HG03025 (cell line): ENCODE data around the gene FAM81A.
"Not testable (repeated sequence)": the region's sequence is repeated elsewhere in the genome, so short reads cannot be mapped to it uniquely, and the experiment has no call there.

ENCODE experiments used
- ATAC-seq: cut with Tn5 transposase; IDR thresholded peaks from one replicate; pipeline ENCODE4 v1.9.1; 2021; ENCODE audit warnings: mild to moderate bottlenecking, moderate library complexity; ENCODE audit not compliant: unreplicated experiment, low FRiP score

Gene FAM81A

DNA sequence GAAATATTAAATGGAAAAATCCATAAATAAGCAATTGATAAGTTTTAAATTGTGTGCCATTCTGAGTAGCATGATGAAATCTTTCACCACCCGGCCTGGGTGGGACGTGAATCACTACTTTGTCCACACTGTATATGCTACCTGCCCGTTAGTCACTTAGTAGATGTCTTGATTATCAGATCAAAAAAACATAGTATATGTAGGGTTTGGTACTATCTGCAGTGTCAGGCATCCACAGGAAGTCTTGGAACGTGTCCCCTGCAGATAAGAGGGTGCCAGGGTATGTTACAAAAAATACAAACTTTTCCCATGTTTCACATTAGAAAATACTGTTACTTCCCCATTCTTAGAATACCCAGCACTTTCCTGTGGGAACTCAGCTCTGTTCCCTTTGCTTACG, 35.2 kb downstream of the FAM81A start:
- no peak for ATAC-seq

DNA sequence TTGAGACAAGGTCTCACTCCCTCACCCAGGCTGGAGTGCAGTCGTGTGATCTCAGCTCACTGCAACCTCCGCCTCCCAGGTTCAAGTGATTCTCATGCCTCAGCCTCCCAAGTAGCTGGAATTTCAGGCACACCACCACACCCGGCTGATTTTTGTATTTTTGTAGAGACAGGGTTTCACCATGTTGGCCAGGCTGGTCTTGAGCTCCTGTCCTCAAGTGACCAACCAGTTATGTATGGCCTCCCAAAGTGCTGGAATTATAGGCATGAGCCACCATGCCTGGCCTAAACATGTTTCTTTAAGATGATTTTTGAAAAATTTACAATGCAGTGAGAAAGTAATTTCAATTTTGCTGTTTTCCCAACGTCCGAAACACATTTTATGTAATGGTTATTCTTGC, 37.2 kb downstream of the FAM81A start:
- not testable (repeated sequence) for ATAC-seq

- ATAC-seq, result no peak
Observed at GRCh38 chr15:59484399-59484798, 46.4 kb downstream of the FAM81A start.

- no peak for ATAC-seq
Observed at GRCh38 chr15:59485036-59485435, 47.0 kb downstream of the FAM81A start.

DNA sequence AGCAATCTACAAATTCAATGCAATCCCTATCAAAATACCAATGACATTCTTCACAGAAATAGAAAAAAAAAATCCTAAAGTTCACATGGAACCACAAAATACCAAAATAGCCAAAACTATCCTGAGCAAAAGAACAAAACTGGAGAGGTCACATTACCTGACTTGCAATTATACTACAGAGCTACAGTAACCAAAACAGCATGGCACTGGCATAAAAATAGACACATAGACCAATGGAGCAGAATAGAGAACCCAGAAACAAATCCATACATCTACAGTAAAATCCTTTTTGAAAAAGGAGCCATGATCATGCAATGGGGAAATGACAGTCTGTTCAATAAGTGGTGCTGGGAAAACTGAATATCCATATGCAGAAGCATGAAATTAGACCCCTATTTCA, 51.5 kb downstream of the FAM81A start:
- not testable (repeated sequence) for ATAC-seq

- no peak for ATAC-seq
Observed at GRCh38 chr15:59491062-59491461, 53.1 kb downstream of the FAM81A start.

DNA sequence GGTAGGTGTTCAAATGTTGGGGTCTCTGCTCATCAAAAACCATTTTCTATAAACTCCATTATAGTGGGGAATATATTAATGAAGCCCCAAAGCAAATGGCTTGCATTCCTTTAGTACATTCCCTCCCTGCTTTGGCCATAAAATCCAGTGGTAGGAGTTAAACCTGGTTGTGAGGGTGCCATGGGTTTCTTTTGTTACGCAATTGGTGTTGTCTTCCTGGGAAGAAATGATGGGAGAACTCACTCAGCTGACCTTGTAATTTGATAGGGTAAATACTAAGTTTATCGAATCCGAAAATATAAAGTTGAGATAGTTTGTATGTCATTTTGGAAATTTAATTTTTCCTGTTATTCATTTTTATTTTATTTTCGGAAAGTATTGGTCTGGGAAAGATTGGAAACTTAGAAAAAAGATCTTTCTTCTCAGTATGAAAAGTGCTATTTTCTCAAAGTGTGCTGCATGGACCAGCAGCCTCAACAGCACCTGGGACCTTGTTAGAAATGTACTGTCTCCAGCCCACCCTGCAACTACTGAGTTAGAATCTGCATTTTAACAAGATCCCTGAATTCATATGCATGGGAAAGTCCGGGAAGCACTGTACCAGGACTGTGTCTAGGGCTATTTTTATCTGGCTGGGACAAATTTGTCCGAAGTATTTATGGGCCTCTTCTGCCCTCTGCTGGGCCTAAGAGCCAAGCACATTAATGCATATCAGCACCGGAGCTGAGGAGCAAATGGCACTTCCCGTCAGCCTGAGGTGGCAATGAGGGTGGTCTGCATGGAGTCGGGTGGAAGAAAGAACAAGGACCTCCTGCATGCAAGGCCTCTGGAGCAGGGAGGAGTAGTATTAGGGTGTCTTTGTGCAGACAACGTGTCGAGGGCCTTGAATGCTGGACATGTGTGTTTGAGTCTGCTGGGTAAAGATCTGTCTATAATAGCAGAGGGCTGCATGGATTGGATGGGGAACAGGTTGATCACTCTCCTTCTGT, 54.7 kb downstream of the FAM81A start:
- ATAC-seq, result no peak

DNA sequence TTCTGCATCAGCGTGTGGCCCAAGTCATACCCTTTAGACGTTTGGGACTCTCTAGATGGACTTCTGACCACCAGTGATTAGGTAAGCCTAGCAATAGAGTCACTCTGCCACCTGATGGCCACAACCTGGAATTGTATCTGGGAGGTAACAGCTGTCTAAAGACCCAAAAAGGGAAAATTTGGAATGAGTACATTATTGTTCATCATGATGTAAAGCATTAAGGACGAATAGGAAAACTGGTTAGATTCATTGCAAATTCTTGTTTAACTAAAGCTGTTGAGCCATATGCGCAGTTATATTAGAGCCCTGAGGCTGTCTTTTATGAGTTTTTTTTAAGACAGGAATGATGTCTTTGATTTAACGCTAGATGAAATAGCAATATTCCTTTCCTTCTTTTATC, 63.6 kb downstream of the FAM81A start:
- no peak for ATAC-seq

GRCh38 chr15:59515190-59515589, 77.2 kb downstream of the FAM81A start:
- ATAC-seq, result no peak

GRCh38 chr15:59516655-59517461, 78.9 kb downstream of the FAM81A start:
- no peak for ATAC-seq

- no peak for ATAC-seq
Observed at GRCh38 chr15:59519329-59519728, 81.3 kb downstream of the FAM81A start.

- no peak for ATAC-seq
Observed at GRCh38 chr15:59521443-59521842, 83.5 kb downstream of the FAM81A start.

DNA sequence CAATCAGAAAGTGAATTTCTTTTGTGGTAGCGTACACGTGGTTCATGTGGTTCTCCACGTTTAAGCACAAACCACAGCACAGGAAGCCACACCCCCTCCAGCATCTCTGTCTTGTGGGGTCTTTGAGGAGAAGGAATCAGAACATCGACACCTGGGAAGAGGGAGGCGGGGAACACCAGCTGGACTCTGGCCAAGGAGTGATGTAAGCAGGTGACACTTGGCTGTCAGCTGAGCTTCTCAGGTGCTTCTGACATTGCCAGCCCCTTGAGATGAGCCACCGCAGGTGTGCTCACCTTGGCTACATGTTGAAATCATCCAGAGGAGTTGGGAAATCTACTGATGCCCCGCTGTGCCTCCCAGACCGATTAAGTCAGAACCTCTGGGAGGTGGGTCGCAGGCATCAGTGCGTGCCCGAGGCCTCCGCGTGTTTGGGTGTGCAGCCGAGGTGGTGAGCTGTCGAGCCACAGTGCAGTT, 85.0 kb downstream of the FAM81A start:
- no peak for ATAC-seq

DNA sequence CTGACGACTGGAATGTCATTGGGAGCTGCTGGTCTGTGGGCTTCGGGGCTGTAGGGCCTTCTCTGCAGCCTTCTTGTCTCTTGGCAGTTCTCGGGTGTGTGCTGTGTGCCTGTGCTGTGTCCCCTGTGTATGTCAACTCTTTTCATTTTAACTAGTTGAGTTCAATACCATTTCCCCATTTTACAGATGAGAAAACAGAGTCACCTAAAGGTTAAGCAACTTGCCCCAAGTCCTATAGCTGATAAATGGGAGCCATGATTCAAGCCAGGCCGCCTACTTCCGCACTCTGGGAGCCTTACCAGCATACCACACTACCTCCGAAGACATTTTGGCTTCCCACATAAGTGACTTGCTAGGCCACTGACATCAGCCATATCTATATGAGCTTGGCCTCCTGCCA, 85.7 kb downstream of the FAM81A start:
- no peak for ATAC-seq

- ATAC-seq, result no peak
Observed at GRCh38 chr15:59524331-59524731, 86.3 kb downstream of the FAM81A start.

DNA sequence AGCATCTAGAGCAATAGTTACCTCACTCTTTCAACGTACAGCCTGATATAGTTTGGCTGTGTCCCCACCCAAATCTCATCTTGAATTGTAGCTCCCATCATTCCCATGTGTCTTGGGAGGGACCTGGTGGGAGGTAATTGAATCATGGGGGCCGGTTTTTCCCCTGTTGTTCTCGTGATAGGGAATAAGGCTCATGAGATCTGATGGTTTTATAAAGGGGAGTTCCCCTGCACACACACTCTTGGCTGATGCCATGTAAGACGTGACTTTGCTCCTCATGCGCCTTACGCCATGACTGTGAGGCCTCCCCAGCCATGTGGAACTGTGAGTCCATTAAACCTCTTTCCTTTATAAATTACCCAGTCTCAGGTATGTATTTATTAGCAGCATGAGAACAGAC, 88.5 kb downstream of the FAM81A start:
- not testable (repeated sequence) for ATAC-seq

GRCh38 chr15:59528429-59528828, 90.4 kb downstream of the FAM81A start:
- no peak for ATAC-seq

- ATAC-seq, result no peak
Observed at GRCh38 chr15:59528961-59529402, 91.0 kb downstream of the FAM81A start.

GRCh38 chr15:59531066-59531675, 93.2 kb downstream of the FAM81A start:
- ATAC-seq, result no peak

DNA sequence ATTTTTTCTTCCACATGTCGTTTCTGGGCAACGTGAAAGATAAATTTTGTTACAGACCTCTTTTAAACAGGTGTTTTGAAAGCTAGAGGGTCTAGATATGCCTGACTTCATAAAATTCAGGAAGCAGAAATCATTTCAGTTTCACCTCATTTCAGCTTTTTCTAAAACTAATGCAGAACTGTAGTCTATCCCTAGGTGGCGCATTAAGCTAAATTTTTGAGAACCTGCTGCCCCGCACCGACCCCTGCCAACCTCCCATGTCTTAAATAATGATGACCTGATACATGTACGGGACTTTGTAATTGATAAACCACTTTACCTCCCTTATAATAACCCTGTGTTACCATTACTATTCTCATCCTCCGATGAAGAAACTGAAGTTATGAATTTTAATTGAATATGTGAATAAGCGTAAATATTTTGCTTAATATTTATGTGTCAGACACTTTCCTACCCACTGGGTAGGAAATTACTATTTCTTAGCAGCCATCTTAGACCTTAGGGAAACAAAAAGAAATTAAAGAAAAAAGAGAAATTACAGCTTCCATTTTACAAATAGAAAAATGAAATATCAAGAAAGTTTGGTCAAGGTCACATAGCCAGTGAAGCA, 94.9 kb downstream of the FAM81A start:
- no peak for ATAC-seq
